ENCODE data around the gene GP9.

- no peak for TF ChIP-seq POLR2AphosphoS5 (IDR thresholded peaks at IDR 0.05; ENCODE audit: low read depth, low read length)
- no peak for TF ChIP-seq TAF1 (IDR thresholded peaks at IDR 0.05; ENCODE audit: borderline replicate concordance, insufficient read depth, low read length)
- no peak for TF ChIP-seq REST (IDR thresholded peaks at IDR 0.05; ENCODE audit: insufficient read depth in 1 of 2, low read depth in 2 of 2, low read length in 2 of 2)
These were observed 676 bp downstream of the GP9 start for GRCh38 chr3:129061023-129061887.

Data from PFSK-1 (cell line).